OCI-M2 (cell line): ENCODE results near the gene AKAP13.

ENCODE experiments used
- DNase-seq: peaks from one replicate; lab custom pipeline; 2025; ENCODE audit not compliant: unreplicated experiment; lab: John Stamatoyannopoulos, UW

AKAP13 gene

GRCh38 chr15:85443593-85444087 lies 63.2 kb downstream of the AKAP13 start:
- DNase-seq, result no peak

DNA sequence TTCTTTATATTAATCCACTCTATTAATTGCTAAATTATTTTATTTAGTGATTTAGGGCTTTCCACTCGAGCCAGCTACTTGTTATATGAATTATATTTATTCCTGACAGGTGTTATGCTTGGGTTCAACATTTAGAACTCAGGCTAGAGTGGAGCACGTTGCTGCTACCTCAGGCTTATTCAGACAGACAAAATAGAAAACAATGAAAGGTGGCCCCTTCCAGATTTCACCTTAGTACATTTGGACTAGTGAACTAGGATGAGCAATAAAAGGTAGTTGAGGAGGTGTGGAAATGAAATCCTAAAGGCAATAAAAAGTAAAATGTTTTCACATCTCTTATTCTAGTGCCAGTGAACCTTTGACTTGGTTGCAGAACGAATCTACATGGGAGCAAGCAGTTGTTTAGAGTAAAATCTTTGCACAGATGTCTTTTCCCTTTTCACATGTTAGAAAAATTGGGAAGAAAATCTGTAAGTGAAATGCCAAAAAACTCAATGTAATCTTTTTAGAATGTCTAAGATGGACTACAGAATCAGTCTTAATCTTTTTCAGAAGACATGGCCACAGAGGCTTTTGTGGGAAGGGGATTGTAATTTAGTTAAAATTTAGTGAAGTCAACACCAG lies 63.8 kb downstream of the AKAP13 start:
- no peak for DNase-seq

DNA sequence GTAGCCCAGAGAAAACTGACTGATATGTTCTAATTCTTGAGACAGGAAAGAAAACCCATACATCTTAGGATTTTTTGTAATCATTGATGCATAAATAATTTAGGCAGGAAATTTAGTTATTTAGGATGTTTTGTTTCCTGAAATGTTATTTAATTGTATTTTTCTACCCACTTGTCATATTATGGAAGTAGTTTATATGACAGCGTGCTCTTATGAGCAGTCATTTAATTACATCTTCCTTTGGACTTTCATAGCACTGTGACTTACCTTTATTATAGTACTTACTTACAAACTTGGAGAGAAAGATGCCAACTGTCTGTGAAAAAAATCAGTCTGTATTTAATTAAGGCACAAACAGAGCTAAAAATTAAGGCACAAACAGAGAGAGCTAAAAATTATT lies 65.0 kb downstream of the AKAP13 start:
- DNase-seq, result no peak

DNA sequence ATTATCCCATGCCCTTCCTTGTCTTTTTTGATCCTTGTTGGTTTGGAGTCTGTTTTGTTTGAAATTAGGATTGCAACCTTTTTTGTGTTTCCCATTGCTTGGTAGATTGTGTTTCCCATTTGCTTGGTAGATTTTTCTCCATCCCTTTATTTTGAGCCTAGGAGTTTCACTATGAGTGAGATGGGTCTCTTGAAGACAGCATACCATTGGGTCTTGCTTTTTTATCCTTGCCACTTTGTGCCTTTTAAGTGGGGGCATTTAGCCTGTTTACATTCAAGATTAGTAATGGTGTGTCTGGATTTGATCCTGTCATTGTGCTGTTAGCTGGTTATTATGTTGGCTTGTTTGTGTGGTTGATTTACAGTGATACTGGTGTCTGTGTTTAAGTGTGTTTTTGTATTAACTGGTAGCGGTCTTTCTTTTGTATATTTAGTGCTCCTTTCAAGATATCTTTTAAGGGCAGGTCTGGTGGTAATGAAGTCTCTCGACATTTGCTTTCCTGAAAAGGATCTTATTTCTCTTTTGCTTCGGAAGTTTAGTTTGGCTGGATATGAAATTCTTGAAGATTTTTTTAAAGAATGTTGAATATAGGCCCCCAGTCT lies 70.8 kb downstream of the AKAP13 start:
- no peak for DNase-seq

DNA sequence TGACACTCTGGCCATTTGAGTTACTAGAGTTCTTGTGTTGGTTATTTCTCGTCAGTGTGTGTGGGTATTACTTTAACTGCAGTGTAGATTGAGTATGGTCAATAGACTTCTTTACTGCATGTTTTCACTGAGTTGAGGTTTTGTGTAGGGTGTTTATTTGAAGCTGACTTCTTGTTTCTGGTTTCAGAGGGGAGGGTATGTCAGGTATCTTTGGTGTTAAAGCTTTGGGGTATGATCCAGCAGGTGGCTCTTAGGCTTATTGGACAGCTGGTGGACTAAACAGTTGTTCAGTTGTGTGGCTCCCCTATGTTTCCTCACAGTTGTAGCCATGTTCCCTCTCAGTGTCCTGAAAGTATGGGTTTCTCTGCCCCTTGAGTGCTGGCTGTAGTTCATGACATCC lies 72.0 kb downstream of the AKAP13 start:
- DNase-seq, result no peak

DNA sequence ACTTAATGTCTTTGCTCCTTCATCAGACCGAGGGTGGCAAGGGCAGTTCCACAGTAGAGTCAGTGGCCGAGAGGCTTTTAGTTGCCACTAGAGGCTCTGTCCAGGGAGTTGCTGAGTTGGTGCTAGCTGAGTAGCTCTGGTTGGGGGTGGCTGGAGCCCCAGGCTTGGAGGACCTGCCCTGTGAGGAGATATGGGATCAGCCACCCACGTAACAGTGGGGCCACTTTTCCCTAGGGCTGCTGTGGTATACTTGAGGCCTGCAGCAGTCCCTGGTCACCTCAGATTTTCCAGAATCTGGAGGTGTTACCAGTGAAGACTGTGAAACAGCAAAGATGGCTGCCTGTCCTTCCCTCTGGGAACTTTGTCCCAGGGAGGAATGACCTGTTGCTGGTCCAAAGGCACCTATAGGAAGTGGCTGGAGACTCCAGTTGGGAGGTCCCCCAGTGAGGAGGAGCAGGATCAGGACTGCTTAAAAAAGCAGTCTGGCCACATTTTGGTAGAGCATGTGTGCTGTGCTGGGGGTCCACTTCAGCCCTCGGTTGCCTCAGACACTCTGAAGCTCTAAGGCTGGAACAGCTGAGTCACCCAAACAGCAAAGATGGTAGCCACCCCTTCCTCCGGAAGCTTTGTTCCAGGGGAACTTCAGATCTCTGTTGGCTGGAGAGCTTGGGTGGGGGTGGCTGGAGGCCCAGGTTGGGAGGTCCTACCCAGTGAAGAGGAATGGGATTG lies 72.9 kb downstream of the AKAP13 start:
- no peak for DNase-seq

- DNase-seq, result no peak
These were observed 74.0 kb downstream of the AKAP13 start for GRCh38 chr15:85454403-85454802.

- no peak for DNase-seq
These were observed 75.5 kb downstream of the AKAP13 start for GRCh38 chr15:85455891-85456290.

GRCh38 chr15:85456798-85457197 lies 76.4 kb downstream of the AKAP13 start:
- no peak for DNase-seq

- DNase-seq, result no peak
These were observed 77.1 kb downstream of the AKAP13 start for GRCh38 chr15:85457392-85457968.

DNA sequence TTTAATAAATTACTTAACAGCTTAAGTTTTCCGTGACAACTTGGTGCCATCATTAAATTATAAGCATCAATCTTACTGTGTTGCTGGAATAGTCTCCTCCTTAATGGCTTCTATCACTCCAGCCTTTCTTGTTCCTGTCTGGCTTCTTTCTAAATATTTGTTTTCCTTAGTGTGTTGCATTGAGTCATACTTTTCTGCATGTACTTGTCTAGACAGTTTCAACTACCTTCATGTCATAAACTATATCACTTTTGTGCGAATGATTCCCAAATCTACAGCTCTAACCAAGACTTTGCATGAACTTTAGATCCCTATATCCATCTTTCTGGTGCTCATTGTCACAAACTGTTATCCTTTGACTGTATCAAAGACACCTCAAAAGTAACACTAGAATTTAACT lies 78.4 kb downstream of the AKAP13 start:
- no peak for DNase-seq

GRCh38 chr15:85462029-85462428 lies 81.6 kb downstream of the AKAP13 start:
- no peak for DNase-seq

DNA sequence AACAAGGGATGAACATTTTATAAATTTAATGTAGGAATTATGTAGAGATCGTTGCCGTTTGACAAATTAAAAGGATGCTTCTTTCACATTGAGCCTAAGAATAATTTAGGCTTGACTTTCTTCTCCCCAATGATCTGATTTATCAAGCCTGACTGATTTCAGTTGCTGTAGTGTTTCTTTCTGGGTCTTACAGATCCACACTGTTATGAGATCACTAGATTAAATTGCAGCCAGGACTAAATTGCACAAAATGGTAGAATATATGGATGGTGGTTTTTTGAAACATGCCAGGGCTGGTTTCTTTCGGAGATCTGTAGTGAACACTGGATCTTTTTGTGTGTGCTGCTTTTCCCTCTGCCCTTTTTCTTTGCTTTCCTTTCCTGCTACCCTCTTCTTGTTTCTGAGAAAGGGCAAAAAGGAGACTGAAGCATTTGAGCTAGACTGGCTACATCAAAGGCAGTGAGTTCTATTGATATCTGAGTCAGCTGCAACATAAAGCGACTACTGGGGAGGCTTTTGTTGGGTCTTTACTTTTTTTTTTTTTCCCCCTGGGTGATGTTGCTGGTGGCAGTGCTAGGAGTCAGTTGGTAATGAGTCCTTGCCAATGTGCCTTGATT lies 83.0 kb downstream of the AKAP13 start:
- DNase-seq, result no peak

- DNase-seq, result no peak
These were observed 83.6 kb downstream of the AKAP13 start for GRCh38 chr15:85463976-85464375.

DNA sequence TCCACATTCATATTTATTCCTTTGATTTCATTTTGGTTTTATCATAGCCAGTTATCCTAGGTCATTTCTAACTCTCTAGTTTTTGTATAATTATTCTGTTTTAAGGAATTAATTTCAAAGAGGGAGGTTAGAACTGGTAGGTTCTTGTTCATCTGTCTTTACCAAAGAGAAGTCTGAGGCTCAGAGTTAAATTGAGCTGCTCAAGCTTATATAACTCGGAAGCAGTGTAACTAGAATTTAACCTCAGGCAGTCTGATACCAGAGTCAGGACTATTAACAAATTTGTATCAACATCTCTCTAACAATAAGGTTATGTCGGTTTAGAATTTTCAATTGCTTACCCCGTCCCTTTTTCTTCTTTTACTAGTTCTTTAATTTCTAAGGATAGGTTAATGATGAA lies 84.1 kb downstream of the AKAP13 start:
- DNase-seq, result no peak

DNA sequence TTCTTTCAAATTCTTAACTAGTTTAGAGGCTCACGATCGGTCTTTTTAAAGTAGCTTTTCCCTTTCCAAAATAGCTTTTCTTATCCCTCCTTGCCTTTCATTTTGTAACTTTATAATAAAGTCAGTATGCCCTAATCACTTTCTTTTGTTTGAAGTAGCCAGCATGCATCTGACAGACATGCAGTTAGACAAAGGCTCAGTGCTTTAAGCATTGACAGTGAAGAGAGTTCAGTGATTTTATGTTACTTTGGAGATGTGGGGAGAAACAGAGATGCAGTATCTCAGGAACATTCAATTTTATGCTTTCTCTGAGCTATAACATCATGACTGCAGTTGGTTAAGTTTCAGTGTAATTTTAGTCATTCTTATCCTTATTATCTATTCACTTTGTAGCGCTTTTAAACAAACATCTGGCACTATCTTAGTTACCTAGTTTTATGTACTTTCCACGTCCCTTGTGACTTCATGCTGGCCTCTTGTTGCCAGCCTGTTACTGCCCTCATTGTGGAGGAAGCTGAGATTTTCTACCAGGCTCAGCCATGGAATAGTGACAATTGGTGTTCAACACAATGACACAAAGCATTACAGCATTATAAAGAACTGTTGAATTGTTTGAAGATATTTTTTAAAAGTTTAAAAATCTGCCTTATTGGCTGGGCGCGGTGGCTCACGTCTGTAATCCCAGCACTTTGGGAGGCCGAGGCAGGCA lies 90.3 kb downstream of the AKAP13 start:
- no peak for DNase-seq

GRCh38 chr15:85472349-85472748 lies 91.9 kb downstream of the AKAP13 start:
- no peak for DNase-seq

DNA sequence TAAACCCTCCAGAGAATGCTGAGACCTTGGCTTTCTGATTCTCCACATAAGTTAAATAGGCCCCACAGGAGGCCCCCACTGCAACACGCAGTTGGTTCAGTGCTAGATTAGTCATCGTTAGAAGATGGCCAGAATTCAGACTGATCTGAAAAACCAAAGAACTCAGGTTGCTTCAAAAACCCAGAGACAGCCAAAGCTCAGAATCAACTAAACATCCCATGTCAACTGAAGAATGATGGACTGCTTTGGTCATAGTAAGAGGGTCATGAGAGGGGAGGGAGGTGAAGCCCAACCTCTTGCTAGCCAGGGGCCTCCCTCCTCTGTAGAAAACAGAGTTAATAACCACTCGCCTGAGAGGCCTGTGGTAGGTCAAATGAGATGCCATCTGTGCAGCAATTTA lies 93.1 kb downstream of the AKAP13 start:
- no peak for DNase-seq

DNA sequence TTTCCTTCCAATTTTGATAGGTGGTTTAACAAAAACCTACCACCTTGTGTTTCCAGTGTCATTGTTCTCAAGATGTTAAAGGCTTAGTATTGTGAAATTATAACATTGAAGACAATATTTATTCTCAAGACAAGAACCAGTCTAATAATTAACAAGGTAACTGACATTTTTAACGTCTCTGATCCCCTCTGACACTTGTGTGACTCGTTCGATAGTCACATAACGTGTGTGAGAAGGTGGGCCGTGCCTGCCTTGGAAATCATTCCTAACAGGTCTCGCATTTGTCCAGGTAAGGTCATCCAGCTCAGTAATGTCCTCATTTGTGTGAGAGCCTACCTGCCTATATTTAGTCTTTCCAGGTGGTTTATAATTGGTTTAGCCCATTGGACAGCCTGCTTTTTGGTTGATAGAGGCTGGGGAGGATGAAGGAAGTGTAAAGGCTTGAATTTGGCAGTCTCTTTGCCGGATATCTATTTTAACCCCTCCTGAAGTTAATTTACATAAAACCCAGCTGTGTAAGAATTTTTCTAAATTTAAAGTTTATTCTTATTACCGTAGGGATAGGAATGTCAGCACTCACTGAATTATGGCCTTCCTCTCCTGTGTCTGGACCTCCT lies 94.4 kb downstream of the AKAP13 start:
- no peak for DNase-seq

DNA sequence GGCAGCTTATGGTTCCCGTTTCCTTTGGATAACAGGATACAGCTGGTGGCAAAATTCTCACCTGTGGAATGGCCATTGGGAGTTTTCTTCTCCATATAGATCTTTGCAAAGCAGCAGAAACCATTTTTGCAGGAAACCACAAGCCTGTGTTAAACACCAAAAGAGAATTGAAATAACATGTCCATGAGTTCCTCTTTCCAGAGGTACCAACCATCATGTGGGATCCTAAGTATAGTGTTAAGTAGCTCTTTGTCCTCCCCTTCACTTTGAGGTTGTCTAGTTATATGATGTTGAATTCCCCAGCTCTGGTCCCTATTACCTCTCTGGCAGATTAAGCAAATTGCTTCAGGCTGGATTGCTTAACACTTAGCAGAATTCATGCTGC lies 94.9 kb downstream of the AKAP13 start:
- DNase-seq, result no peak

GRCh38 chr15:85475711-85476110 lies 95.3 kb downstream of the AKAP13 start:
- DNase-seq, result no peak
